IMR-90 (cell line): Measurements from ENCODE around the gene GRID1. TPM values are rescaled to one million over a fixed set of nuclear protein-coding genes. Genes with fewer than 3 reads are reported as not detected.

ENCODE experiments used
- ATAC-seq: fragments of 200-7000 bp; cut with Tn5 transposase; 2 replicates; pipeline ENCODE4 v1.9.1; 2020; ENCODE audit warnings: low read depth, mild to moderate bottlenecking, moderate library complexity
- BruUV-seq: library from RNA; stranded (reverse); fragments of 400-500 nt; replicated peaks from 2 replicates; lab custom pipeline; 2021; lab: Mats Ljungman, UMichigan
- CTCF ChIA-PET: fragments of 300-600 bp; formaldehyde crosslinking; extraction: SDS; loops from one replicate; lab custom pipeline; 2021; ENCODE audit warnings: antibody characterized with exemption; lab: Yijun Ruan, JAX
- POLR2A ChIA-PET: fragments of 300-600 bp; sonication (Branson Sonifier 250); formaldehyde crosslinking; loops from one replicate; lab custom pipeline; 2022; ENCODE audit warnings: antibody characterized with exemption; ENCODE audit not compliant: unreplicated experiment; lab: Charles Lee
- DNase-seq: peaks from one replicate; pipeline ENCODE4 v3.0.0; 2013
- H2AFZ ChIP-seq: replicated peaks from 2 replicates; pipeline ENCODE3; 2013; ENCODE audit warnings: low read length, mild to moderate bottlenecking; ENCODE audit not compliant: poor library complexity
- H2AK5ac ChIP-seq: 2 replicates; pipeline ENCODE4 v1.6.1; 2013; ENCODE audit warnings: low read depth, low read length, inconsistent platforms
- H2AK9ac ChIP-seq: replicated peaks from 2 replicates; pipeline ENCODE3; 2013; ENCODE audit warnings: mild to moderate bottlenecking, low read depth, low read length, moderate library complexity; ENCODE audit not compliant: poor library complexity
- H2BK120ac ChIP-seq: 2 replicates; pipeline ENCODE4 v1.6.1; 2013; ENCODE audit warnings: low read depth, low read length, inconsistent platforms
- H2BK15ac ChIP-seq: 3 replicates; pipeline ENCODE4 v1.6.1; 2013; ENCODE audit warnings: low read depth, low read length, inconsistent platforms
- H2BK20ac ChIP-seq: 2 replicates; pipeline ENCODE4 v1.6.1; 2013; ENCODE audit warnings: low read depth, mild to moderate bottlenecking, inconsistent platforms, low read length, moderate library complexity
- H2BK5ac ChIP-seq: 2 replicates; pipeline ENCODE4 v1.6.1; 2013; ENCODE audit warnings: mild to moderate bottlenecking, low read depth, low read length, inconsistent platforms; ENCODE audit not compliant: poor library complexity, severe bottlenecking
- H3K14ac ChIP-seq: replicated peaks from 2 replicates; pipeline ENCODE4 v1.6.1; 2013; ENCODE audit warnings: low read depth, low read length, inconsistent platforms
- H3K18ac ChIP-seq: 2 replicates; pipeline ENCODE4 v1.6.1; 2013; ENCODE audit warnings: low read depth, low read length, control low read depth
- H3K23ac ChIP-seq: 2 replicates; pipeline ENCODE4 v1.6.1; 2013; ENCODE audit warnings: low read depth, low read length, inconsistent platforms
- H3K27ac ChIP-seq: 2 replicates; pipeline ENCODE4 v1.5.1; 2013; ENCODE audit warnings: mild to moderate bottlenecking, control low read depth, low read length; ENCODE audit not compliant: insufficient read depth
- H3K27me3 ChIP-seq: 2 replicates; pipeline ENCODE4 v1.6.1; 2013; ENCODE audit warnings: low read length; ENCODE audit not compliant: control insufficient read depth, insufficient read depth
- H3K36me3 ChIP-seq: 2 replicates; pipeline ENCODE4 v1.6.1; 2013; ENCODE audit warnings: low read length, mixed read lengths; ENCODE audit not compliant: control insufficient read depth, insufficient read depth
- H3K4ac ChIP-seq: 2 replicates; pipeline ENCODE4 v1.6.1; 2013; ENCODE audit warnings: low read depth, low read length, inconsistent platforms
- H3K4me1 ChIP-seq: 2 replicates; pipeline ENCODE4 v1.6.1; 2013; ENCODE audit warnings: low read length, mixed read lengths; ENCODE audit not compliant: control insufficient read depth, insufficient read depth
- H3K4me2 ChIP-seq: 2 replicates; pipeline ENCODE4 v1.6.1; 2013; ENCODE audit warnings: low read depth, mild to moderate bottlenecking, control low read depth, low read length, moderate library complexity
- H3K4me3 ChIP-seq: 2 replicates; pipeline ENCODE4 v1.5.1; 2013; ENCODE audit warnings: low read depth, mild to moderate bottlenecking, control low read depth, low read length, moderate library complexity; ENCODE audit not compliant: insufficient read depth
- H3K56ac ChIP-seq: 2 replicates; pipeline ENCODE4 v1.6.1; 2013; ENCODE audit warnings: low read length, inconsistent platforms; ENCODE audit not compliant: insufficient read depth; ENCODE audit errors: extremely low read depth
- H3K79me1 ChIP-seq, 2 experiments: 2 replicates each; pipeline ENCODE4 v1.6.1; 2013; ENCODE audit warnings: low read length in 2 of 2, inconsistent platforms in 1 of 2, low read depth in 1 of 2
- H3K9ac ChIP-seq: 2 replicates; pipeline ENCODE4 v1.6.1; 2013; ENCODE audit warnings: low read depth, low read length, control low read depth
- H3K9me1 ChIP-seq: 2 replicates; pipeline ENCODE4 v1.6.1; 2013; ENCODE audit warnings: low read length, inconsistent platforms; ENCODE audit not compliant: insufficient read depth
- H3K9me3 ChIP-seq: 2 replicates; pipeline ENCODE4 v1.6.1; 2013; ENCODE audit warnings: low read length; ENCODE audit not compliant: control insufficient read depth, insufficient read depth
- H4K20me1 ChIP-seq: 2 replicates; pipeline ENCODE4 v1.6.1; 2013; ENCODE audit warnings: low read length, inconsistent platforms; ENCODE audit not compliant: insufficient read depth
- H4K5ac ChIP-seq: 2 replicates; pipeline ENCODE4 v1.6.1; 2013; ENCODE audit warnings: mild to moderate bottlenecking, low read depth, low read length, control low read depth
- H4K8ac ChIP-seq, 2 experiments: 2 replicates each; pipeline ENCODE4 v1.6.1; 2013; ENCODE audit warnings: low read depth in 2 of 2, low read length in 2 of 2, control low read depth in 1 of 2, inconsistent platforms in 1 of 2
- H4K91ac ChIP-seq: 2 replicates; pipeline ENCODE4 v1.6.1; 2013; ENCODE audit warnings: low read depth, low read length, inconsistent platforms; ENCODE audit not compliant: insufficient read depth
- ELK1 ChIP-seq: fragments of 150-350 bp; IDR thresholded peaks from 2 replicates; pipeline ENCODE4 v1.6.1; 2016; ENCODE audit warnings: low read depth, mild to moderate bottlenecking, low read length, moderate library complexity, borderline replicate concordance
- MAZ ChIP-seq: IDR thresholded peaks from 2 replicates; pipeline ENCODE4 v1.6.1; 2012; ENCODE audit warnings: low read depth, mild to moderate bottlenecking, low read length, improper control_type of control experiment, moderate library complexity, borderline replicate concordance
- MXI1 ChIP-seq: IDR thresholded peaks from 2 replicates; pipeline ENCODE4 v1.6.1; 2012; ENCODE audit warnings: low read depth, mild to moderate bottlenecking, low read length, moderate library complexity, borderline replicate concordance
- RFX5 ChIP-seq: IDR thresholded peaks from 2 replicates; pipeline ENCODE4 v1.8.0; 2012; ENCODE audit warnings: low read depth, mild to moderate bottlenecking, low read length, moderate library complexity
- WGBS, 2 experiments: methylation state at CpG; one replicate each; pipeline versions ENCODE4 v1.1.5 to v1.1.7; 2013; ENCODE audit warnings: missing lambda C conversion rate in 2 of 2; ENCODE audit not compliant: insufficient read length in 1 of 2; ENCODE audit errors: extremely low coverage in 2 of 2; 5-methylcytosine and 5-hydroxymethylcytosine counted together
- dilution Hi-C: fragments of 300-500 bp; cut with HindIII; formaldehyde crosslinking; loops from one replicate; pipeline ENCODE4 v1.14.3; 2018; ENCODE audit warnings: low sequenced_read_pairs; ENCODE audit not compliant: unreplicated experiment
- in situ Hi-C: fragments of 300-500 bp; cut with MboI; formaldehyde crosslinking; loops from 3 replicates; pipeline ENCODE4 v1.14.3; 2019; ENCODE audit warnings: low sequenced_read_pairs, inconsistent platforms, mixed read lengths
- intact Hi-C: fragments of 100-400 bp; cut with micrococcal nuclease; formaldehyde crosslinking; loops from 2 replicates; pipeline ENCODE4 v1.10.0; 2022
- polyA plus RNA-seq, 3 experiments: library from polyadenylated mRNA; depleted of rRNA; stranded (reverse); fragments of >200 nt; gene quantifications; 2 replicates each; pipeline ENCODE4 v1.2.3, GENCODE V29; 2012; ENCODE audit warnings: low replicate concordance in 1 of 3
- total RNA-seq: library from RNA; depleted of rRNA; stranded (reverse); fragments of >200 nt; gene quantifications from 2 replicates; pipeline ENCODE4 v1.2.3, GENCODE V29; 2012

The GRID1 gene
- total and polyA plus RNA-seq, 2 of the 4 experiments (the other 2 are of a cell fraction): not detected

DNA sequence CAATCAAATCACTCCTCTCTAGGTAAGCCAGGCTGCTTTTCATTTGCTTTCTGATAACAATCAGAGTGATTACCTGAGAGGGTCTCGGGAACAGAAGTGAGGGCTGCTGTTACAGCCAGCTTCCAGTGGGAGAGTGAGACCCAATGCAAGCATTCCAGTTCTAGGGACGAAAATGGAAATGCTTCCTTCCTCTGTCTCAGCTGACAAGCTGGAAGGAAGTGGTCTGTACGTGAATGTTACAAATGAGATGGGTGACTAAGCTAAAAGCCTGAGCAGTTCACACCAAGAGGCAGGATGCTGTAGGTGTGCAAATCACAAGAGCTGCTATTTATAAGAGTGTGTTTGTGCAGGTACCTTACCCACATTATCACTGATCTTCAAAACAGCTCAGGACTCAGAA lies 772.4 kb downstream of the GRID1 start:
- POLR2A ChIA-PET: no interaction called here
- TF ChIP-seq MXI1 (no peak), MAZ (no peak), ELK1 (no peak), RFX5 (no peak)
- H4K20me1 ChIP-seq: no peaks in the 10 kb centered on the region

More for the DNA sequence above, 772.4 kb downstream of the GRID1 start:
- Histone ChIP-seq H3K4me2 (no peak overlapping the region), H2BK15ac (no peak overlapping the region), H4K8ac (no peak overlapping the region), H3K18ac (no peak overlapping the region), H3K9me1 (no peaks in the 10 kb centered on the region), H2BK20ac (no peak overlapping the region), H3K4me3 (no peak overlapping the region), H3K4me1 (no peaks in the 10 kb centered on the region), H3K23ac (no peak overlapping the region), H3K36me3 (no peaks in the 10 kb centered on the region), H2AK5ac (no peak overlapping the region), H2BK120ac (no peak overlapping the region), H3K27me3 (no peaks in the 10 kb centered on the region), H3K79me1 (no peaks in the 10 kb centered on the region), H3K27ac (no peak overlapping the region), H2AK9ac (no peak overlapping the region), H3K4ac (no peak overlapping the region), H3K9me3 (peaks cover 23% of the 10 kb centered on the region), H3K14ac (no peak overlapping the region), H4K91ac (no peak overlapping the region), H3K56ac (no peak overlapping the region), H3K9ac (no peak overlapping the region), H2BK5ac (no peak overlapping the region), H4K5ac (no peak overlapping the region), H2AFZ (no peak overlapping the region)
- in situ Hi-C loops (no loop called here), dilution Hi-C loops (no loop called here), intact Hi-C loops (no loop called here)
- no TSS peak for BruUV-seq
- ATAC-seq (no peak), DNase-seq (no peak)
- WGBS, 2 experiments: no CpG with 5 or more reads among the region's 3 CpGs
- CTCF ChIA-PET: no interaction called here
